HG02970 (cell line): ENCODE results near the gene ZNF423.

Experiments
- ATAC-seq: cut with Tn5 transposase; IDR thresholded peaks from one replicate; pipeline ENCODE4 v1.9.1; 2021; ENCODE audit warnings: mild to moderate bottlenecking, moderate library complexity, moderate number of reproducible peaks; ENCODE audit not compliant: unreplicated experiment, low FRiP score

ZNF423 gene

DNA sequence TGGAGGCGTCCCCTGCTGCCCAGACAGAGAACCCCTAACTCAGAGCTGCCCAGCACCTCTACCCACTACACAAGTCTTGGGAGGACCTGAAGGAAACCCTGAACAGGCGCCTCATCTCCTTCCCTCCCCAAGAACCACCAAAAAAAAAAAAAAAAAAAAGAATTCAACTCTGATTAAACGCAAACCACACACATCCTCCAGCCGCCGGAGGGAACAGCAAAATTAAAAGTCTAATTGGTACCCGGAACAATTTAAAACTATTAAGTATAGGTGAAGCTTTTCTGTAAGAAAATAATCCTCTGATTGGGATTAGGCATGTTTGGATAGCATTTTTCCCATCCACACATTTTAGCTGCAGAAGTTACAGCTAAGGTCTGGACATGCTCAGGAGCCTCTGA is 202.7 kb downstream of the ZNF423 start:
- no peak for ATAC-seq

- ATAC-seq: no peak
Observed at GRCh38 chr16:49652456-49653172, 203.3 kb downstream of the ZNF423 start.

GRCh38 chr16:49651996-49652395 is 203.9 kb downstream of the ZNF423 start:
- ATAC-seq: no peak

DNA sequence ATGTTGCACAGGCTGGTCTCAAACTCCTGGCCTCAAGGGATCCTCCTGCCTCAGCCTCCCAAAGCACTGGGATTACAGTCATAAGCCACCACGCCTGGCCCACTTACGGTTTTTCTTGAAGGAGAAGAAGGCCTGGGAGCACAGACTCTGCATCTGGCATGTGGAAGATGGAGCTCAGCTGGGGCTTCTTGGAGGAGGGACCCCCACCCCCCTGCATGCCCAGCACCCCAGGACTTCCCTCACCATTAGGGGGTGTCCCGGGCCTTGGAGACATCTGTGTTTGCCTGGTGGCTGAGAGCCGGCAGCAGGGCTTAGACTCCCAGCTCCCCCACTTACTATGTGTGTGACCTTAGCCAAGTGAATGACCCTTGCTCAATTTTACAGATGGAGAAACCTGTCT is 204.7 kb downstream of the ZNF423 start:
- ATAC-seq: no peak

DNA sequence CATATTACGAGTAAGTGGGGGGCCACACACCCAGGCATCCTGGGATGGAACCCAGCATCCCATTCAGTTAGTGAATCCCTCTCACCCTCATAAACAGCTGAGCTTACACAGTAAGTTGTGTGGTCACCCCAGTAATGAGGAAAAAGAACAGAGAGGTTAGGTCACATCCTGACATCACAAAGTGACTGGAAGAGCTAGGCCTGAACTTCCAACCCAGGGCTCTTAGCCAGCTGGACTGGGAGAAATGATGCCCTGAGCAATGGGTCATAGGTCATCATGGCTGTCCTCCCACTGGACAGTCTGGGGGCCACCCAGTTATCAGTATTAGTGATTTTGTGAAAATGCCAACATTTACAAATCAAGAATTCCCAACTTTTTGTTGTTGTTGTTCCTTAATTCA is 205.3 kb downstream of the ZNF423 start:
- no peak for ATAC-seq

DNA sequence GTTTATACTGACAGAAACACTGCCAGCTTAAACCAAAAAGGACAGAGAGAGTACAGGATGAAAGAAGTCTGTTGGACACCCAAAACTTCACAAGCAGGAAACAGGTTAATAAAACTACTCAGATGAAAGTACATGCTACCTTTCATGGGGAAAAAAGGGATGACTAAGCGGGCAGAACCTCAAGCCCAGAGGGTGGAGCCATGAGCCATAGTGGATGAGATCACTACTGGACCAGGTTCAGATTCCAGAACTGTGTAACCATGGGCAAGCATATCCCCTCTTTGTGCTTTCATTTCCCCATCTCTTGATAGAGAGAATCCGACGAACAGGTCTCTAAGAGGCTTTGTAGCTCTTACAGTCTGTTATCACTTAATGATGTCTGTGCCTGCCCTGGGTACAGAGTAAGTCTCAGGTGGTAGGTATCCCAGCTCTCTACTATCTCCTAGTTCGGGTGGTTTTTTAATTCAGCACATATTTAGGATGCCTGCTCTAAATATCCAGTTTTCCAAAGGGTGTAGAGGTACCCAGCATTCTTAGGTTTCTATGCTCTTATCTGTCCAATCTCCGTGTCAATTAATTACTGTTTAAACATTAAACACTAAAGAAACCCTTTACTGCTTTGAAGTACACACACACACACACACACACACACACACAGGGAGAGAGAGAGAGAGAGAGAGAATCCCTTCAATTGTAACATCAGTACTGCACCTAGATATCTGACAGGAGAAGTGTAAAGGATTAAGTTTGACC is 206.7 kb downstream of the ZNF423 start:
- ATAC-seq: no peak

- ATAC-seq: no peak
Observed at GRCh38 chr16:49647673-49648072, 208.2 kb downstream of the ZNF423 start.

GRCh38 chr16:49645263-49645662 is 210.6 kb downstream of the ZNF423 start:
- no peak for ATAC-seq

GRCh38 chr16:49644145-49644463 is 211.8 kb downstream of the ZNF423 start:
- no peak for ATAC-seq

- no peak for ATAC-seq
Observed at GRCh38 chr16:49643429-49644144, 212.3 kb downstream of the ZNF423 start.

GRCh38 chr16:49641250-49641649 is 214.7 kb downstream of the ZNF423 start:
- no peak for ATAC-seq

DNA sequence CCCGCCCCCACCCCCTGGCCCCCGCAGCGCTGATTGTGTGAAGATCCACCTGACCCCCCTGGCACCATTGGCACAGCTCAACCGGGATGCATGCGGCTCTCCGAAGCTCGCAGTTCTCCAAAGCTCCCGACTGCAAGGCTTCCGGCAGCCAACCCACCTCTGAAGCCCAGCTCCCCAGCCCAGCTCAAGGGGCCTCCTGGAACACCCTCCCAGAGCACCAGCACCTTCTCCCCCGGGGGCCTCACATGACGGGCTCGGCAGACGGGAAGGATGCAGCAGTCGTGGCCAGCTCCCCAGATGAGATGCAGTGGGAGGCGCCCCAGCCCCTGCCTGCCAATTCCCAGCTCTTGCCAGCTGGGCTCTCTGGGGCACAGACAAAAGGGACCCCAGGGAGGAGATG is 215.3 kb downstream of the ZNF423 start:
- no peak for ATAC-seq

- ATAC-seq: no peak
Observed at GRCh38 chr16:49639739-49640431, 216.0 kb downstream of the ZNF423 start.

DNA sequence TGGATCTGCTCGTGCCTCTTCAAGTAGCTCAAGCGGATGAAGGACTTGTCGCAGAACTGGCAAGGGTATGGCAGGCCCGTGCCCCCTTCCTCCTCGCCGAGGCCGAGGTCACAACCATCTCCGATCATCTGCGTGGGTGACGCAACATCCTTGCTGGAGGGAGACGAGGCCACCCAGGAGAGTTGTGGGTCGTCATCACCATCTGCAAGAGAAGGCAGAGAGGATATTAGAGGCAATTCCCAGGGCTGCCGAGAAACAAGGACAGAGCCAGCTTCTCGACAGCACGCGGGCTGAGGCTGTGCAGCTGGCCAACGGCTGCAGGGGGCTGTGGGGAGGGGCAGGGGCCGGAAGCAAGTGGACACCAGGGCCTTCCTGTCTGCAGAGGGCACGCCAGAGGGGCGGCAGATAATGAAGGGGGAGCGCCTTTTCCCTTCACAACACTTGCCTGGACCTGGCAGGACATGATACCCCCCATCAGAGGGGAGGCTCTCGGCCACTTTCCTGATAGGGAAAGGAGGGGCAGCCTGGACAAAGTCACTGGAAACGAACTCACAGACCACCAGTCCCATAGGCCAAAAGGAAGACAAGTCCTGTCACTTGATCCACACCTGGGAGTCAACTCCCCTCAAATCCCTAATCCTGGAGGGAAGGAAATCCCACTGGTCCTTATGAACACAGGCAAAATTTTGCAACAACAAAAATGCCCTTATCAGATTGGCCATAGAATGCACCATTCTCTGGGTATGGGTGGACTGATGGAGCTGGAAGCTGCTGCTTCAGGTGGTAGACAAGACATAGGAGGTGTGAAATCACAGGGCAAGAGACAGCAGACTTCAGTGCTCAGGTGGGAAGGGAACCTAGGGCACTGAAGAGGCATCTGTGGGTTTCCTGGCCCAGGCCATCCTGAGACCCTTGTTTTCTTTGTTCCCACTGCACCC is 217.0 kb downstream of the ZNF423 start:
- ATAC-seq: no peak

DNA sequence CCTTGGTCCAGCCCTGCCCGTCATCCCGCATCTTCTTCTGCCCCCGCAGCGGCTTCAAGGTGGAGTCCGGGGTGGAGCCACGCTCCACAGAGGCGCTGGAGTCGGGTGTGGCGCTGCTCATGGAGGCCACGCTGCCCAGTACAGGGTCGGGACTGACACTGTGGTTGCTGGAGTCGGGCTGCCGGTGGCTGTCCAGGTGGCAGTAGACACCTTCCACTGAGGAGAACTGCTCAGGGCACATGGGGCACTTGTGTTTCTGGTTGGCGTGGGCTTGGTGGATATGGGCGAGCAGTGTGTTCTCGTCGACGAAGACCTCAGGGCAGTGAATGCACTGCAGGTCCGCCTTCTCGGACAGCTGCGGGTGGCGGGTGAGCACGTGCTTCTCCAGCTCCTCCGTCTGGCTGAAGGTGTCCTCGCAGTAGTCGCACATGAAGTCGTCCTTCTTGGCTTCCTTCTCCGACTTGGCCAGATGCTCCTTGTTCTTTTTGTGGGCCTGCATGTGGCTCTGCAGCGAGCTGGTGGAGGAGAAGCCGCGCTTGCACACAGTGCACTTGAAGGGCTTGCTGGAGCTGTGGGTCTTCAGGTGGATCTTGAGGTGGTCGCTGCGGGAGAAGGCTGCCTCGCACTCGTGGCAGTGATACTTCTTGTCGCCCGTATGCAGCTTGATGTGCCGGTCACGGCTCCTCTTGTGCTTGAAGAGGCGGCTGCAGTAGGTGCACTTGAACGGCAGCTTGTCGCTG is 217.8 kb downstream of the ZNF423 start:
- no peak for ATAC-seq

DNA sequence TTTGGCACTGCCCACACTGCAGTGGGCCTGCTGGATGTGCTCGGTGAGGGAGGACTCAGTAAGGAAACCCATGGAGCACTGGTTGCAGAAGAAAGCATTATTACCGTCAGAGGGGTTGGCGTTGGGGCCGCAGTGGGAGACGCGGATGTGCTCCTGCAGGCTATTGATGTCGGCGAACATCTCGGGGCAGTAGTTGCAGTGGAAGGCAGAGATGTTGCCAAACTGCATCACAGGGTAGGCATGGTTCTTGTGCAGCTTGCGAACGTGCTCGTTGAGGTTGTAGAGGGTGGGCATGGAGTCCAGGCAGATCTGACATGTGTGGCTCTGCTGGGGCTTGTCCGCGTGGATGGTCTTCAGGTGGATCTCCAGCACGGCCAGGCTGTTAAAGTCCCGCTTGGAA is 218.4 kb downstream of the ZNF423 start:
- ATAC-seq: no peak

GRCh38 chr16:49636608-49637007 is 219.3 kb downstream of the ZNF423 start:
- ATAC-seq: no peak

DNA sequence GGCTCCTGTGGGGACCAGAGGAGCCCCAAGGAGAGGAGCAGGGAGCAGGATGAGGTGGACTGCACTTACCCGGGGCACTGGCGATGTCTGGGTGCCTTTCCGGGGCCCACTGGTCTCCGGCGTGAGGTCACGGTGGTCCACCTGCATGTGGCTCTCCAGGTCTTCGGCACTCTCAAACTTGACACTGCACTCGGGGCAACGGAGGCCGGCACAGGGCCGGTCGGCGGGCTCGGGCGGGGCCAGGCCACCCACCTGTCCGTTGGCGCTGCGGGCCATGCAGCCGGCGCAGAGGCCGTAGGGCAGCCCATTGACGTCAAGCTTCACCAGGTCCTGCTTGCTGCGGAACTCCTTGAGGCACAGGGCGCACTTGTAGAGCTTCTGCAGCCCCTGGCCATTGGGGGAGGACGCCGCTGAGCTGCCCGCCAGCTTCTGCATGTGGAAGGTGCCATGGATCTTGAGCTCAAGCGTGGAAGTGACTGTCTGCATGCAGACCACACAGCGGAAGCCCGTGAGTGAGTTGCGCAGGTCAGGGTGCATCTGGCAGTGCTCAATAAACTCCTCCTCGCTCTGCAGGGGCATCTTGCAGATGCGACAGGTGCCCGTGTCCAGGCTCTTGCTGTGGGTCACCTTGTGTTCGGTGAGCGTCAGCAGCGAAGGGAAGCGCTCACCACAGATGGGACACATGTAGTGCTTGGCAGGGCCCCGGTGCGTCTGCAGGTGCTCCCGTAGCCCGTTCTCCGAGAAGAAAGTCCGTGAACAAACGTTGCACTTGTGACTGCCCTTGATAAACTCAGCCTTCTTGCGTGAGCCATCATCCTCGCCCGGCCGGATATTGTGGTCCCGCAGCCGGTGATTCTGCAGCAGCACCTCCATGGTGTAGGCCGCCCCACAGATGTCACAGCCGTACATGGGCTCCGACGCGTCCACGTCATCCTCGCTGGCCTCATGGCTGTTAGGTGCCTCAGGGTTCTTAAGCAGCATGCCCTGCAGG is 220.0 kb downstream of the ZNF423 start:
- ATAC-seq: no peak
